WTC11 (cell line): ENCODE results near the gene OR5M10. TPM values are rescaled to one million over a fixed set of nuclear protein-coding genes. Genes with fewer than 3 reads are reported as not detected.

Experiments
- ATAC-seq: fragments of 200-7000 bp; cut with Tn5 transposase; 2 replicates; pipeline ENCODE4 v1.10.0; 2021; ENCODE audit warnings: mild to moderate bottlenecking, moderate library complexity
- Bru-seq: library from RNA; stranded (reverse); fragments of 400-500 nt; gene quantifications from one replicate; lab custom pipeline; 2021; lab: Mats Ljungman, UMichigan
- CTCF ChIA-PET: fragments of 300-600 bp; sonication (Branson Sonifier 250); formaldehyde crosslinking; loops from one replicate; lab custom pipeline; 2021; ENCODE audit warnings: antibody characterized with exemption; lab: Charles Lee
- POLR2A ChIA-PET: fragments of 350-600 bp; sonication (Branson Sonifier 250); formaldehyde crosslinking; loops from one replicate; lab custom pipeline; 2021; ENCODE audit warnings: antibody characterized with exemption; lab: Charles Lee
- DNase-seq: peaks from one replicate; pipeline ENCODE4 v3.0.0; 2021; ENCODE audit warnings: low spot score
- H3K27ac Mint-ChIP-seq: 2 replicates; pipeline ENCODE4 v1.8.0; 2021; ENCODE audit warnings: mixed read lengths
- H3K27me3 Mint-ChIP-seq: 2 replicates; pipeline ENCODE4 v1.8.0; 2021; ENCODE audit warnings: low read depth, mild to moderate bottlenecking, moderate library complexity, mixed read lengths
- H3K36me3 Mint-ChIP-seq: 2 replicates; pipeline ENCODE4 v1.8.0; 2021; ENCODE audit warnings: mixed read lengths
- H3K4me1 Mint-ChIP-seq: 2 replicates; pipeline ENCODE4 v1.8.0; 2022; ENCODE audit warnings: mixed read lengths
- H3K4me3 Mint-ChIP-seq: 2 replicates; pipeline ENCODE4 v1.8.0; 2021; ENCODE audit warnings: mild to moderate bottlenecking, moderate library complexity, mixed read lengths
- H3K9me3 Mint-ChIP-seq: 2 replicates; pipeline ENCODE4 v1.8.0; 2021; ENCODE audit warnings: mixed read lengths
- ATF1 ChIP-seq: sonication (generic); formaldehyde crosslinking; IDR thresholded peaks from 2 replicates; pipeline ENCODE4 v1.8.1; 2023; ENCODE audit warnings: mild to moderate bottlenecking, moderate library complexity, missing genetic modification reagents
- ATF6 ChIP-seq: sonication (generic); formaldehyde crosslinking; IDR thresholded peaks from 2 replicates; pipeline ENCODE4 v1.8.1; 2023; ENCODE audit warnings: mild to moderate bottlenecking, missing genetic modification reagents
- ESRRA ChIP-seq: sonication (generic); formaldehyde crosslinking; IDR thresholded peaks from 2 replicates; pipeline ENCODE4 v1.8.1; 2022; ENCODE audit warnings: mild to moderate bottlenecking, missing genetic modification reagents, borderline replicate concordance
- JUN ChIP-seq: sonication (generic); formaldehyde crosslinking; IDR thresholded peaks from 2 replicates; pipeline ENCODE4 v1.8.0; 2023; ENCODE audit warnings: mild to moderate bottlenecking, missing genetic modification reagents
- PRRX2 ChIP-seq: fragments of 250-450 bp; sonication (Bioruptor Pico); IDR thresholded peaks from 2 replicates; pipeline ENCODE4 v1.8.0; 2021; ENCODE audit warnings: mild to moderate bottlenecking
- SMAD3 ChIP-seq: sonication (generic); formaldehyde crosslinking; IDR thresholded peaks from 2 replicates; pipeline ENCODE4 v1.8.0; 2022; ENCODE audit warnings: missing genetic modification reagents, mild to moderate bottlenecking, borderline replicate concordance
- SOX15 ChIP-seq: fragments of 250-450 bp; sonication (Bioruptor Pico); IDR thresholded peaks from 2 replicates; pipeline ENCODE4 v1.9.0; 2021; ENCODE audit warnings: mild to moderate bottlenecking
- TEAD4 ChIP-seq: sonication (generic); formaldehyde crosslinking; IDR thresholded peaks from 2 replicates; pipeline ENCODE4 v1.8.0; 2022; ENCODE audit warnings: mild to moderate bottlenecking, missing genetic modification reagents
- USF1 ChIP-seq: sonication (generic); formaldehyde crosslinking; IDR thresholded peaks from 2 replicates; pipeline ENCODE4 v1.8.0; 2022; ENCODE audit warnings: mild to moderate bottlenecking, missing genetic modification reagents
- ZNF219 ChIP-seq: sonication (generic); formaldehyde crosslinking; IDR thresholded peaks from 2 replicates; pipeline ENCODE4 v1.8.0; 2023; ENCODE audit warnings: missing genetic modification reagents, mild to moderate bottlenecking, borderline replicate concordance
- ZNF281 ChIP-seq: sonication (generic); formaldehyde crosslinking; IDR thresholded peaks from 2 replicates; pipeline ENCODE4 v1.8.0; 2023; ENCODE audit warnings: mild to moderate bottlenecking, missing genetic modification reagents
- ZNF423 ChIP-seq: fragments of 250-450 bp; sonication (Bioruptor Pico); IDR thresholded peaks from 2 replicates; pipeline ENCODE4 v2.1.2; 2022; ENCODE audit warnings: mild to moderate bottlenecking, moderate library complexity
- long read RNA-seq, 3 experiments: library from RNA in 1 of 3; library from capped mRNA in 1 of 3; library from polyadenylated mRNA in 1 of 3; unstranded in 2 of 3; stranded (forward) in 1 of 3; transcript quantifications; one replicate each; pipeline ENCODE4 v2.0.0, GENCODE V29; 2021
- total RNA-seq: library from RNA; stranded (reverse); gene quantifications from 3 replicates; pipeline ENCODE4 v1.2.3, GENCODE V29; 2021
- TF ChIP-seq, protein P1 (sequence below): fragments of 250-450 bp; sonication (Bioruptor Pico); IDR thresholded peaks from 2 replicates; pipeline ENCODE4 v2.1.2; 2022; ENCODE audit warnings: mild to moderate bottlenecking, moderate library complexity
- TF ChIP-seq, protein P2 (sequence below): sonication (generic); formaldehyde crosslinking; IDR thresholded peaks from 2 replicates; pipeline ENCODE4 v1.8.1; 2023; ENCODE audit warnings: mild to moderate bottlenecking, missing genetic modification reagents, moderate library complexity
- TF ChIP-seq, protein P3 (sequence below): fragments of 250-450 bp; sonication (Bioruptor Pico); IDR thresholded peaks from 2 replicates; pipeline ENCODE4 v1.9.0; 2021; ENCODE audit warnings: mild to moderate bottlenecking

The OR5M10 gene
- not detected in 3 replicates for total RNA-seq
- Bru-seq, nascent RNA = not detected
- long read RNA-seq, experiment 1 = 0 reads
- long read RNA-seq, experiment 2 = 0 reads
- long read RNA-seq, experiment 3 = 0 reads

- Mint-ChIP-seq H3K9me3 (no peaks in the 10 kb centered on the region), H3K27ac (no peak within 1 kb of the TSS), H3K4me1 (no peaks in the 10 kb centered on the region), H3K4me3 (no peak within 1 kb of the TSS), H3K36me3 (no peaks in the 10 kb centered on the region), H3K27me3 (no peaks in the 10 kb centered on the region)
- ChIA-PET CTCF (no interaction called here), POLR2A (no interaction called here)
- ATAC-seq = no peak
- DNase-seq = no peak
- TF ChIP-seq ESRRA (CRISPR knock-in tag) = no peak
- TF ChIP-seq ZNF281 (CRISPR knock-in tag) = no peak
- TF ChIP-seq SMAD3 (CRISPR knock-in tag) = no peak
- no peak for TF ChIP-seq ZNF219 (CRISPR knock-in tag)
- TF ChIP-seq JUN (CRISPR knock-in tag) = no peak
- TF ChIP-seq, protein P1, sequence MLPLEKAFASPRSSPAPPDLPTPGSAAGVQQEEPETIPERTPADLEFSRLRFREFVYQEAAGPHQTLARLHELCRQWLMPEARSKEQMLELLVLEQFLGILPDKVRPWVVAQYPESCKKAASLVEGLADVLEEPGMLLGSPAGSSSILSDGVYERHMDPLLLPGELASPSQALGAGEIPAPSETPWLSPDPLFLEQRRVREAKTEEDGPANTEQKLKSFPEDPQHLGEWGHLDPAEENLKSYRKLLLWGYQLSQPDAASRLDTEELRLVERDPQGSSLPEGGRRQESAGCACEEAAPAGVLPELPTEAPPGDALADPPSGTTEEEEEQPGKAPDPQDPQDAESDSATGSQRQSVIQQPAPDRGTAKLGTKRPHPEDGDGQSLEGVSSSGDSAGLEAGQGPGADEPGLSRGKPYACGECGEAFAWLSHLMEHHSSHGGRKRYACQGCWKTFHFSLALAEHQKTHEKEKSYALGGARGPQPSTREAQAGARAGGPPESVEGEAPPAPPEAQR (CRISPR knock-in tag) = no peak
- TF ChIP-seq USF1 (CRISPR knock-in tag) = no peak
- TF ChIP-seq ZNF423 (CRISPR knock-in tag) = no peak
- TF ChIP-seq SOX15 (CRISPR knock-in tag) = no peak
- no peak for TF ChIP-seq PRRX2 (CRISPR knock-in tag)
- TF ChIP-seq, protein P2, sequence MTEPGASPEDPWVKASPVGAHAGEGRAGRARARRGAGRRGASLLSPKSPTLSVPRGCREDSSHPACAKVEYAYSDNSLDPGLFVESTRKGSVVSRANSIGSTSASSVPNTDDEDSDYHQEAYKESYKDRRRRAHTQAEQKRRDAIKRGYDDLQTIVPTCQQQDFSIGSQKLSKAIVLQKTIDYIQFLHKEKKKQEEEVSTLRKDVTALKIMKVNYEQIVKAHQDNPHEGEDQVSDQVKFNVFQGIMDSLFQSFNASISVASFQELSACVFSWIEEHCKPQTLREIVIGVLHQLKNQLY = no peak
- TF ChIP-seq ATF6 = no peak
Observed at GRCh38 chr11:56577621-56578020, at the start of gene OR5M10. Gene OR5M10, minus strand, starts transcription at chr11:56577721. Its CDS starts 0 bp downstream, at chr11:56577721.

DNA sequence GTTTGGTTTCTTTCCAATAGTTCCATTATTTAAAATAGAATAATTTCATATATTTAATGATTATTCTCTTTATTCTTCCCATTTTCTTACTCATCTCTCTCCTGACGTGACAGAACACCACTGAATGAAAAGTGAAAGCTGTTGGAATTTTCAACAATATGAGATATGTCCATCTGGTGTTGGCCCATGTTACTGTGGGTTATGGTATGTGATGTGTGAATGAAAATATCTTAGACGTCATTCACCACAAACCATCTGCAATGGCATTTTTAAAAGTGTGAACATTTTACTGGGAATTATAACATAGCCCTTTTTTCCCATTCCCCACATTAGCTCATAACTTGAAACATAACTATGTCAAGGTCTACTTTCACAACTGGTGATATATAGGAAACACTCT lies 48.4 kb upstream of the OR5M10 start:
- ATAC-seq (no peak), DNase-seq (no peak)
- H3K4me1 Mint-ChIP-seq = peaks cover 15% of the 10 kb centered on the region
- no peaks in the 10 kb centered on the region for H3K36me3 Mint-ChIP-seq
- H3K27me3 Mint-ChIP-seq = no peaks in the 10 kb centered on the region; the same call in none of the 2 replicates
- H3K4me3 Mint-ChIP-seq = no peak overlapping the region
- TF ChIP-seq, protein P3, sequence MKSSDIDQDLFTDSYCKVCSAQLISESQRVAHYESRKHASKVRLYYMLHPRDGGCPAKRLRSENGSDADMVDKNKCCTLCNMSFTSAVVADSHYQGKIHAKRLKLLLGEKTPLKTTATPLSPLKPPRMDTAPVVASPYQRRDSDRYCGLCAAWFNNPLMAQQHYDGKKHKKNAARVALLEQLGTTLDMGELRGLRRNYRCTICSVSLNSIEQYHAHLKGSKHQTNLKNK (CRISPR knock-in tag) = no peak
- TF ChIP-seq ATF1 (CRISPR knock-in tag) (no peak), TEAD4 (no peak)
- no peak overlapping the region for H3K27ac Mint-ChIP-seq
- no peaks in the 10 kb centered on the region for H3K9me3 Mint-ChIP-seq
- CTCF ChIA-PET = interaction anchor here (1.0 kb wide), 1 partner anchor 81 kb away, joined by 3 read pairs; no protein-coding TSS in a partner anchor
- POLR2A ChIA-PET = no interaction called here
